ENCODE data around the gene HERPUD1.

- no peak for TF ChIP-seq SP1 (IDR thresholded peaks at IDR 0.05)
- TF ChIP-seq SUZ12 (IDR thresholded peaks at IDR 0.05): no peak
- TF ChIP-seq PKNOX1 (IDR thresholded peaks at IDR 0.05): peak; percentile 94
- no peak for TF ChIP-seq ZNF384 (IDR thresholded peaks at IDR 0.05)
- TF ChIP-seq HDGF (IDR thresholded peaks at IDR 0.05; ENCODE audit: borderline replicate concordance): no peak
- TF ChIP-seq TARDBP (IDR thresholded peaks at IDR 0.05): no peak
- TF ChIP-seq ELF4 (IDR thresholded peaks at IDR 0.05): peak; percentile 74; the same call in 1 of the 2 replicates
- no peak for TF ChIP-seq CTBP1 (IDR thresholded peaks at IDR 0.05; ENCODE audit: borderline replicate concordance)
- TF ChIP-seq FOXK2 (IDR thresholded peaks at IDR 0.05): no peak
- TF ChIP-seq BHLHE40 (IDR thresholded peaks at IDR 0.05; ENCODE audit: borderline replicate concordance): no peak
Observed at GRCh38 chr16:56931892-56932720, at the start of gene HERPUD1.
